ENCODE data around the gene NFKBIZ.
"Not testable (repeated sequence)": the region's sequence is repeated elsewhere in the genome, so short reads cannot be mapped to it uniquely, and the experiment has no call there.

NFKBIZ gene

DNA sequence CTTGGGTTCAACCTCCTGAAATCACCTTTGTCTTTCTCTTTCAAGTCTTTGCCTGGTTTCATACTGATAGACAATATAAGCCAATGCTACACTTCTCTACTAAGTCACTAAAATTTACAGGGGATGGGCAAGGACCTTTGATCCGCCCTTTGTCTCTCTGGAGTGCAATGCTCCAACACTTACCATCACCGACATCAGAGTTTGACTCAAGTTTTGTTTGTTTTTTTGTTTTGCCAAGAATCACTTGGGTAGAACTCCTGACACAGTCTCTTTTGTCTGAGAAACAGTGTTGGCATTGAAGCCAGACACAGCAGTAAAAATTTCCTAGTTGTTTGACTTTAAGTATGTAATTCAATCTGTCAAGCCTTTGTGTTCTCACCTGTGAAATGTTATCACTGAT is 29.3 kb downstream of the NFKBIZ start:
- DNase-seq, result no peak

DNA sequence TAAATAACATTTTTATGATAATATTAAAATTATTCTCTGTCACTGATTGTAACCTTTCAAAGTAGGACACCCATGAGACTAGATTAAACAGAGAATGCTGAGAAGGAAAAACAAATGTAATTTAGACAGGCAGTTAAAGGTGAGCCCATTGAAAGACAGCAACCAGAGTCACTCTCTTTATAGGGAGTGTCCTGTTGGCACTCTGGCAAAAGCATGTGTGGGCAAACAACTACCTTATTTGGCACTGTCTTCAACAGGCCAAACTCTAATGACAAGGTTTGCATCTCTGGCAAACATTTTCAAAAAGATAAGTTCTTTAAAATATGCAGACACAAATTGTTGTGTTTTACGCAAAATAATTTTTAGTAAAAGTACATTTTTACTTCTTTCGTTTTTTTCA is 29.8 kb downstream of the NFKBIZ start:
- no peak for DNase-seq

DNA sequence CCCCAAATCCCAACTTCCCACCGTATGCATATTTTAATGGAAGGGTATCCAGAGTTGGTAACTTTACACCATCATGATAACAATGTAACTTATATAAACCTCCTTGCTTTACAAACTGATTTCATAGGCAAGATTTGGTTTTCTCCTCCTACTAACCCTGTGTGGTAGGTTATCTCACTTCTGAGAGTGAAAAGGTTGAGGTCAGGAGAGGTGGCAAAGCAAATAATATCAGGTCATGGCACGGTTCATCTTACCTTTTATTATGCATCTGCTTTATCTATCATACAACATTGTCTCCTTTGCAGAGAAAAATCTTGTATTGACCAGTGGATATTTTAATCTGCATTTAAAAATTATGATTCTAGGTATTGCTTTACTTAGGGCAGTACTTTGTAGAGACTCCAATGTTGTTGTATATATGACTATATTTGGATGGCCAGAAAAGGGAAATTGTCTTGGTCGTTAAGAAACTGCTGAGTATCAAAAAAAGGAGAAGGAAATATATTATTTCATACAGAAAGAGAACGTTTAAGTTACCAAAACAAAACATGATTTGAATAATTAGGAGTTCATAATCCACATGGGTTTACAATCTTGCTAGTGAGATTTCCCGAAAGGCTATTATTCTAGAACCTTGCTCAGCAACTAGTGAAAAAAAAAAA is 30.4 kb downstream of the NFKBIZ start:
- no peak for DNase-seq

DNA sequence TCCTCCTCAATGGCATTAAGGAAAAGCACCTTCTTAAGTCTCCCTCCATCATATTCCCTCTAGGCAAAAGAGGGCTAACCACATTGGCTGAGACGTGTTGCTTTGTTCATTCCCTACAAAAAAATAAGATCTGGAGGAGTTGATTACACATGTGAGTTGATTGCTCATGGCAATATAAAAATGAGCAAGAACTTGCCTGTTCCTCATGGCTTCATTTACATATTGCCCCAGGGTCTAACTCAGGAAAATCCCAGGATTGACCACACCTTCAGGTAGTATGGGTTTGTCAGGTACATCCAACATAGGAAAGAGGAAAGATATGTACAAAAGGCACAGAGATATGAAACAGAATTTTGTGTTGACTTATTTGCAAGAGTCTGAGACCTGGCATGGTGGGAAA is 35.5 kb downstream of the NFKBIZ start:
- DNase-seq, result no peak

DNA sequence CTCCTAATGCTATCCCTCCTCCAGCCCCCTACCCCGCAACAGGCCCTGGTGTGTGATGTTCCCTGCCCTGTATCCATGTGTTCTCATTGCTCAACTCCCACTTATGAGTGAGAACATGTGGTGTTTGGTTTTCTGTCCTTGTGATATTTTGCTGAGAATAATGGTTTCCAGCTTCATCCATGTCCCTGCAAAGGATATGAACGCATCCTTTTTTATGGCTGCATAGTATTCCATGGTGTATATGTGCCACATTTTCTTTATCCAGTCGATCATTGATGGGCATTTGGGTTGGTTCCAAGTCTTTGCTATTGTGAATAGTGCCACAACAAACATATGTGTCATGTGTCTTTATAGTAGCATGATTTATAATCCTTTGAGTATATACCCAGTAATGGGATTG is 36.3 kb downstream of the NFKBIZ start:
- not testable (repeated sequence) for DNase-seq

DNA sequence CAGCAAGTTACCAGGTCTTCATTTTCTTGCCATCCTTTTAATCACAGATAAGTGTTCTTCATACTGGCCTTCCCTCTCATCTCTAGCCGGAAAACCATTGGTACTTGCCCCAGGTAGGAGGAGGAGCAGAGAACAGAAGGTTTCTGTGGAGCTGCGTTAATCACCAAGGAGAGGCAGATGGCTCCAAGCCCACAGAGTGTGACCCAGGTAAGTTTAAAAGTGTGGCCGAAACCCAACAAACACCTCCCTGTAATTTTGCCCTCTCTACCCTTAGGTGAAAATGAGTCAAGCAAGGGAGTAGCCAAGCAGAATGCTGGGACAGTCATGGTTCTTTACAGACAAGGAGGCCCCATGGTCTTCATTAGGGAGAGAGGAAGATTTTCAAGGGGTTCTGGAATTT is 37.3 kb downstream of the NFKBIZ start:
- no peak for DNase-seq

DNA sequence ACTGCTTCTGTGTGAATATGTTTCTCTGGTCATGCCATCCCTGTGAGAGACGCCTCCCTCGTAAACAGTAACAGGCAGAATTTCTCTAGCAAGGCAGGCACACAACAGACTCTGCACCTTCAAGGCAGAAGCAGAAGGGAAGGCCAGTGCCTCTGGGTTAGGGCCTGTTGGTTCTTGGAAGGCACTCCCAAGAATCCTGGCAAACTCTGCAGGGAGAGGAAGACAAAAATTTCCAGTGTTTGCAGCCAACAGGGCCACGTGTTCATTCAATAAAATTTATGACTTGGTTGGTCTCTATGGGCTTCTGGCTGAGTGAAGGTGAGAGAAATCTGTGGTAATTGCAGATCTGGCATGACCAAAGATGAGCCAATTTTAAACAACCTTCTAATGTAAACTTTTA is 39.3 kb downstream of the NFKBIZ start:
- DNase-seq, result no peak

DNA sequence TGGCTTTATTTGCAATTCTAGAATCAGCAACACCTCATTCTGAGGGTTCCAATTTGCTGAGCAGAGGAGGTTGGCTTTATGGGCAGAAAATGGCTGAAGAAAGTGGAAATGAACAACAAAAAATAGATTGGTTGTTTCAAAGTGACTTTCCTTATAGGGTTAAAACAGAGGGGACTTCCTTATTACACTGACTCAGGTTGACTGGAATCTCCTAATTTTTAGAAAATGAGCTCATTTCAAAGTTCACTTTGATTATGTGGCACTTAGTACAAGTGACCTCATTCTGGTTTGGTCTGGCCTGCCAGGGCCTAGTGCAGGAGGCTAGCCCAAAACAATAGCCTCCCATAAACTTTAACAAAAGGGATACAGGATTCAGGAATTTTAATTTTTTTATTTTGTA is 41.4 kb downstream of the NFKBIZ start:
- no peak for DNase-seq

DNA sequence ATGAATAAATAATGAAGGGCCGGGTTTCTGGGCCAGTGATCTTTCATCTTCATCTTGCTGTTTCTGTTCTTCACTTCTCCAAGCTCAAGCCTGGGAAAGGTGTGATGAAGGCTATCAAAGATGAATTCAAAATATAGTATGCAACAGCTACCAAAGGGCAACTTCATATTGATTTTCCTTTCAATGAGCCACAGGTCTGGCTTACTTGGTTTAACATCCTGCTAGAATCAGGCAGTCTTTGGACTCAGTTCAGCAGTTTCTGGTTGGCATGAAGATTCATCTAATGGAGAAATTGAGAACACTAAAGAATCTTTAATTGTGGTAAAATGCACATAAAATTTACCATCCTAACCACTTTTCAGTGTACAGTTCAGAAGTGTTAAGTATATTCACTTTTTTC is 43.3 kb downstream of the NFKBIZ start:
- no peak for DNase-seq

DNA sequence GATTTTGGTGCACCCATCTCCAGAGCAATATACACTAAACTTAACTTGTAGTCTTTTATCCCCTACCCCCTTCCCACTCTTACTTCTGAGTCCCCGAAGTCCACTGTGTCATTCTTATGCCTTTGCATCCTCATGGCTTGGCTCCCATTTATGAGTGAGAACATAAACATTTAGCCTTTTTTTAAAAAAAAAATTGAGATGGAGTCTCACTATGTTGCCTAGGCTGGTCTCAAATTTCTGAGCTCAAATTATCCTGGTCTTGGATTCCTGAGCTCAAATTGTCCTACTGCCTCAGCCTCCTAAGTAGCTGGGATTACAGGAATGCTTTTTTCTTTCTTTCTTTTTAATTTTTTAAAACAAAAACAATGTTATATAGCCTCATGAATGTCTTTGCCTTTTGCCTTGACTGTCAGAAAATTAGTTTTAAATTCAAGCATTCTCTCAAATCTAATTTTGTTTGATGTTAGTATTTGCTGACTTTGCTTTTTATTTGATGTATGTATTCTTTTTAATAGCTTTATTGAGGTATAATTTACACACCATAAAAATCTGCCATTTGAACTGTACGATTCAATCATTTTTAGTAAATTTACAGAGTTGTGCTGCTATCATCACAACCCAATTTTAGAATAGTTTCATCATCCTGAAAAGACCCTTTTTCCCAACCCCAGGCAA is 46.9 kb downstream of the NFKBIZ start:
- no peak for DNase-seq

DNA sequence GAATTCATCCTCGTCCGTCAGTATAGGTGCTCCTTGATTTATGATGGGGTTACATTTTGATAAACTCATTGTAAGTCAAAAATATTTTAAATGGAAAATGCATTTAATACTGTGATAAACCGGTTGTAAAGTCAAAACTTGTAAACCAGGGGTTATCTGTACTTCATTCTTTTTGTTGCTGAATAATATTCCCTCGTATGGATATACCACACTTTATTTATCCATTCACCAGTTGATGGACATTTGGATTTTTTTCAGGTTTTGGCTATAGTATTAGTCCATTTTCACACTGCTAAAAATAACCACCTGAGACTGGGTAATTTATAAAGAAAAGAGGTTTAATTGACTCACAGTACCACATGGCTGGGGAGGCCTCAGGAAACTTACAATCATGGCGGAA is 47.7 kb downstream of the NFKBIZ start:
- DNase-seq, result no peak

DNA sequence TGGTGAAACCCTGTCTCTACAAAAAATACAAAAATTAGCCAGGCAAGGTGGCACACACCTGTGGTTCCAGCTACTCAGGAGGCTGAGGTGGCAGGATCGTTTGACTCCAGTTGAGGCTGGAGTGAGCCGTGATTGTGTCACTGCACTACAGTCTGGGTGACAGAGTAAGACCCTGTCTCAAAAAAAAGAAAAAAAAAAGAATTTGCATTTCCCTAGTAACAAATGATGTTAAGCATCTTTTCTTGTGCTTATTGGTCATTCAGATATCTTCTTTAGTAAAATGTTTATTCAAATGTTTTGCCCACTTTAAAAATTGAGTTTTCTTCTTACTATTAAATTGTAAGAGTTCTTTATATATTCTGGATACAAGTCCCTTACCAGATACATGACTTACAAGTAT is 48.7 kb downstream of the NFKBIZ start:
- DNase-seq, result no peak

DNA sequence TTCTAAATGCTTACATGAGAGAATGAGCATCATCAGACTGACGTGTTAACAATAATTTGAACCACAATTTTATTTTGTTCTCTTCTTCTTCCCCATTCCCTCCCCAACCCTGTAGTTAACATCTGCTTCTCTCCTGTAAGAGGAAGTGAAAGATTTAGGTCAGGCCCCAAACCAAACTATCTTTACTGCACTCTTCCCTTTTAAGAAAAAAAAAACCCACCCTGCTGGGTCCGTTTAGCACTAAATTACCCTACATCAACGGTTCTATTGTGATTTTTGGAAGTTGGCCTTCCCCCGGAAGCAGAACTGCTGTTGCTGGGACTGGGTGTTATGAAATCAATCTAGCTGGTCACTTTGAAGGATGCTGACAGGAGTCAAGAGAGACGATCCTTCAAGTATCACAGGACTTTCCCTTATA is 49.4 kb downstream of the NFKBIZ start:
- DNase-seq, result no peak

DNA sequence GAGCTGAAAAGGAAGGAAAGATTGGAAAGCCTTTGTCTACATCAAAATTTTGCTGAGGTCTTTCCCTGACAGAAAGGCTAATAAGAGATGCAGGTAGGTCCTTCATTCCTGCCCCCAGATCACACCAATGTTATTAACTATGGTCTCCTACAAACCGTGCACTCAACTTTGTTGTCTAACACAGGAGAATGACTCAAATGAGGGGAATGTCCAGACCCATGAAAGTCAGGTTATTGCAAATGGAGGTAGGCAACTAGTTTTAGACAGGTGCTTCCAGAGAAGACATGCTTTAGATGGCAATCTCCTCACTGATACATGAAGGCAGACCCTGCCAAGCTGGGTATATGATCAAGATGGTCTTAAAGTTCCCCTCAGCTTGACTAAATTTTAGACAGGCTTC is 51.0 kb downstream of the NFKBIZ start:
- DNase-seq, result no peak

DNA sequence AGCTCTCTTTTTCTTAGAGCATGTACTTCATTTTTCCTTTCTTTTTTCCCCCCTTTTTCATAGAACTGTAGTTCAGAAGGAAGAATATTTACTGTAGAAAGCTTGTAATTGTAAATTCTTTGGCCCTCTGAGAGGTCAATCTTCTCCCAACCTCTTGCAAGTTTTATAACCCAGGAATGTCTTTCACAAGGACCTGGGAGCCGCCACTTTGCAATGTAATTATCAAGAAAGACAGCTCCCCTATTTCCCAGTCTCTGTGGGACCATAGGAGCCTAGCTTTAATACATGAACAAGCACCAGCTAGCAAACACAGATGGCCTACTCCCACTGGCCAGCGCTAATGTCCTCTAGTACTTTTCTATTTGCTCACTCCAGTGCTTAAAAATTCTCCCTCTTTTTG is 51.4 kb downstream of the NFKBIZ start:
- DNase-seq, result no peak

DNA sequence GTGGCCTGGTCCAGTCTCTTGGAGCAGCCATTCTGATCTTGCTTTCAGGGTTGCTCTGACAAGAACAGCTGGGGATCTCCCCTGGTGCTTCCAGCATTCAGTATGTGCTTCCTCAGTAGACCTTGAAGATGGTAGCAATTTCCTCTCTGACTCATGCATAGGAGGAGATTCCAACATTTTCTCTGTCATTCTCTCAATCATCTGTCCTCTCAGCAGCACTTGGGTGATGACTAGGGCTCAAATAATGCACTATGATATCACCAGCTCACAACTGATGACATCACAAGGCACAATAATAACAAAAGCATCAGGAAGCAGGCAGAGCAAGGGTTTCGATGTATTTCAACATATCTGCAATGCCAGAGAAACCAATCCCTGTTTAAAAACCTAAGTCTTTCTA is 52.7 kb downstream of the NFKBIZ start:
- DNase-seq, result no peak

DNA sequence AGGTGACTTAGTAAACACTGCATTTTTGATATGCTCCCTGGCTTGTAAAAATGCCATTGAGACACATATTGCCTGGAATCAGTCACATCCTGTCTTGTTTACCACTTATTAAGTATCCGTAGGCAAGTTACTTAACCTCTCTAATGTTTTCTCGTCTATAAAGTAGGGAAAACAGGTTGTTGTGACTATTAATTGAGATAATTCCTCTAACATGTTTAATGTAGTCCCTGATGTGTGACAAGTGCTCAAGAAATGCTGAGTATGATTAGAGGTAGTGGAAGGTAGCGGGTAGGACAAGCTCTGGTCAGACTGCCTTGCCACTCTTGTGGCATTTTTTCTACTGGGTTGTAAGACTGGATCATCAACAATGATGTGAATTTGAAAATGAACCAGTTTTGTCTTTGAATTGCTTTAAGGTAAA is 54.1 kb downstream of the NFKBIZ start:
- DNase-seq, result no peak

DNA sequence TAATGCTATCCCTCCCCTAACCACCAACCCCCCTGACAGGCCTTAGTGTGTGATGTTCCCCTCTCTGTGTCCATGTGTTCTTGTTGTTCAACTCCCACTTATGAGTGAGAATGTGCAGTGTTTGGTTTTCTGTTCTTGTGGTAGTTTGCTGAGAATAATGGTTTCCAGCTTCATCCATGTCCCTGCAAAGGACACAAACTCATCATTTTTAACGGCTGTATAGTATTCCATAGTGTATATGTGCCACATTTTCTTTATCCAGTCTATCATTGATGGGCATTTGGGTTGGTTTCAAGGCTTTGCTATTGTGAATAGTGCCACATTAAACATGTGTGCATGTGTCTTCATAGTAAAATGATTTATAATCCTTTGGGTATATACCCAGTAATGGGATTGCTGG is 56.3 kb downstream of the NFKBIZ start:
- not testable (repeated sequence) for DNase-seq

All from NCI-H187 (cell line).